Measurements from ENCODE around the gene HRH4.

- TF ChIP-seq, protein P1, sequence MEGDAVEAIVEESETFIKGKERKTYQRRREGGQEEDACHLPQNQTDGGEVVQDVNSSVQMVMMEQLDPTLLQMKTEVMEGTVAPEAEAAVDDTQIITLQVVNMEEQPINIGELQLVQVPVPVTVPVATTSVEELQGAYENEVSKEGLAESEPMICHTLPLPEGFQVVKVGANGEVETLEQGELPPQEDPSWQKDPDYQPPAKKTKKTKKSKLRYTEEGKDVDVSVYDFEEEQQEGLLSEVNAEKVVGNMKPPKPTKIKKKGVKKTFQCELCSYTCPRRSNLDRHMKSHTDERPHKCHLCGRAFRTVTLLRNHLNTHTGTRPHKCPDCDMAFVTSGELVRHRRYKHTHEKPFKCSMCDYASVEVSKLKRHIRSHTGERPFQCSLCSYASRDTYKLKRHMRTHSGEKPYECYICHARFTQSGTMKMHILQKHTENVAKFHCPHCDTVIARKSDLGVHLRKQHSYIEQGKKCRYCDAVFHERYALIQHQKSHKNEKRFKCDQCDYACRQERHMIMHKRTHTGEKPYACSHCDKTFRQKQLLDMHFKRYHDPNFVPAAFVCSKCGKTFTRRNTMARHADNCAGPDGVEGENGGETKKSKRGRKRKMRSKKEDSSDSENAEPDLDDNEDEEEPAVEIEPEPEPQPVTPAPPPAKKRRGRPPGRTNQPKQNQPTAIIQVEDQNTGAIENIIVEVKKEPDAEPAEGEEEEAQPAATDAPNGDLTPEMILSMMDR (optimal IDR thresholded peaks at IDR 0.05 in 1 of 3, IDR thresholded peaks at IDR 0.05 in 1 of 3, conservative IDR thresholded peaks at IDR 0.05 in 1 of 3; ENCODE audit: extremely low read depth in 1 of 3, insufficient read depth in 2 of 3, low read length in 3 of 3) = no peak
- TF ChIP-seq EZH2 (IDR thresholded peaks at IDR 0.05; ENCODE audit: low read length) = no peak
Measured at GRCh38 chr18:24420551-24420950, 39.9 kb upstream of the HRH4 start.

Data from keratinocyte (primary cell).